ENCODE measurements around the gene KLHDC3. TPM values are rescaled to one million over a fixed set of nuclear protein-coding genes. Genes with fewer than 3 reads are reported as not detected.

Gene KLHDC3
- total and polyA plus RNA-seq, 2 of the 13 experiments (the other 11 are each of a cell fraction or from before 2014, with no cell fraction given), result 78.3 to 91.5 TPM

- TF ChIP-seq ZNF207 (IDR thresholded peaks at IDR 0.05; ENCODE audit: borderline replicate concordance) (no peak), ZNF709 (CRISPR knock-in tag; IDR thresholded peaks at IDR 0.05) (no peak), KIAA2018 (CRISPR knock-in tag; IDR thresholded peaks at IDR 0.05; ENCODE audit: borderline replicate concordance) (no peak), ZNF619 (CRISPR knock-in tag; IDR thresholded peaks at IDR 0.05) (0 out of 2 replicates have a peak, but pooled peaks have one; percentile 4), FOSL1 (CRISPR knock-in tag; IDR thresholded peaks at IDR 0.05; ENCODE audit: borderline replicate concordance) (no peak)
Measured at GRCh38 chr6:42984924-42985475, 29.0 kb upstream of the KLHDC3 start (continued).
